ENCODE measurements around the gene FNBP1L.

Gene FNBP1L

DNA sequence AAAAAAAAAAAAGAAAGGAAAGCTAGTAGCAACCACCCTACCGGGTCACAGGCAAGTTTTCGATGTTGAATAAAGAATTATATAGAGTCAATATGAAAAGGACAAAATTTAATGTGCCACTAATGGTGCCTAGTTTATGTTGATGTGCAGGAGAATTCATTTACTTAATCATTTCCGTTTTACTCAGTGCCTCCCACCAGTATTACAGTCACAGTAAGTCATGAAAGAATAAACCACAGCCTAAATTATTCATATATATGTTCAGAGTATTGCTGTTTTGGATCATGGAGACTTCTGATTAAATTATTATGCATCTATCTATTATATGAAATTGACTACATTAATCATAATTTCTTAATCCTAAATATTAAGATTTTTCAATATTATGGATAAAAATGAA is 35.3 kb downstream of the FNBP1L start:
- no peak overlapping the region for H3K4me3 ChIP-seq (ENCODE audit: low read depth, low read length)
- no peak for DNase-seq (ENCODE audit: low read depth)
- no peak for TF ChIP-seq CTCF (IDR thresholded peaks at IDR 0.05; ENCODE audit: insufficient read depth, low read depth, low read length, missing control alignments)

DNA sequence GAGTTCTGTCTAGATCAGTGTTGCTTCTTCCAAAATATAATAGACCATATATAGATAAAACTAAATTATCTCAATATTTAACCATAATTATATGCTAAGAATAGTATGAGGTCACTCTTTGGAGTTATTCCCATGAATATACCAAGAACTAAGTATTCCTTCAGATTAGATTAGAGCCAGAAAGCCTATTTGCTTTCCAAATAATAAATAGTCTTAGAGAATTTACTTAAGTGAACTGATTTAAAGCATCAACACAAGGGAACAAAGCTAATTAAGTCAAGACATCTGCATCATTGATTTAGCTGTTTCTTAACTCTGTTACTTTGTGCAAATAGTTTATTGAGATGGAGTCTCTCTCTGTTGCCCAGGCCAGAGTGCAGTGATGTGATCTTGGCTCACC is 35.7 kb downstream of the FNBP1L start:
- TF ChIP-seq CTCF (IDR thresholded peaks at IDR 0.05; ENCODE audit: insufficient read depth, low read depth, low read length, missing control alignments): no peak
- no peak for DNase-seq (ENCODE audit: low read depth)
- no peak overlapping the region for H3K4me3 ChIP-seq (ENCODE audit: low read depth, low read length)

DNA sequence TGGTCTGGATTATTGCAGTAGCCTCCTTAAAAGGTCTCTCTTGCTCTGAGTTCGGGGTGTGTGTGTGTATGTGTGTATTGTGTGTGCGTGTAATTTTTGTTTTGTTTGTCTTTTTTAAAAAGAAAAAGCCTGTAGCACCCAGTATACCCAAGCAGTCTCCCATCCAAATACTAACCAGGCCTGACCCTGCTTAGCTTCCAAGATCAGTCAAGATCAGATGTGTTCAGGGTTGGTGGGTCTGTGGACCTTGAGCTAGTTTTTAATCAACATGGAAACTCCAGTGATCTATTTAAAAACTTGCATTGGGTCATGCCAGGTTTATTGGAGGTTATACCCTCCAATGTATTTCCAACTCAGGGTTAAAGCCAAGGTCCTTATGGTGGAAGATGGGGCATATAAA is 40.3 kb downstream of the FNBP1L start:
- DNase-seq (ENCODE audit: low read depth): peak; percentile 3
- TF ChIP-seq CTCF (IDR thresholded peaks at IDR 0.05; ENCODE audit: insufficient read depth, low read depth, low read length, missing control alignments): no peak
- no peak overlapping the region for H3K4me3 ChIP-seq (ENCODE audit: low read depth, low read length)

GRCh38 chr1:93489756-93490155 is 41.8 kb downstream of the FNBP1L start:
- DNase-seq (ENCODE audit: low read depth): no peak
- no peak overlapping the region for H3K4me3 ChIP-seq (ENCODE audit: low read depth, low read length)
- no peak for TF ChIP-seq CTCF (IDR thresholded peaks at IDR 0.05; ENCODE audit: insufficient read depth, low read depth, low read length, missing control alignments)

- TF ChIP-seq CTCF (IDR thresholded peaks at IDR 0.05; ENCODE audit: insufficient read depth, low read depth, low read length, missing control alignments): no peak
- DNase-seq (ENCODE audit: low read depth): no peak
- no peak overlapping the region for H3K4me3 ChIP-seq (ENCODE audit: low read depth, low read length)
Observed at GRCh38 chr1:93490357-93490756, 42.4 kb downstream of the FNBP1L start.

DNA sequence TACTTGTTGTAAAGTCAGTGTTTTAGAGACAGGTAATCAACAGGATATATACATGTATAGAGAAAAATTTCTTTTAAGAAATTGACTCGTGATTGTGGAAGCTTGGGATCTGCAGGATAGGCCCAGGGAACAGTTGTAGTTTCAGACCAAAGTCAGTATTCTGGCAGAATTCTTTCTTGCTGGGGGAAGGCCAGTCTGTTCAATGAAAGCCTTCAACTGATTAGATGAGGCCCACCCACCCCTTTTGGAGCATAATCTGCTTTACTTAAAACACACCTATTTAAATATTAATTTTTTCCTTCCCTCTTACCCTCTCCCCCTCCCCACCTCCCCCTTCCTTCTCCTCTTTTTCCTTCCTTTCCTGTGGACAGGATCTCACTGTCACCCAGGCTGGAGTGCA is 48.0 kb downstream of the FNBP1L start:
- no peak for DNase-seq (ENCODE audit: low read depth)
- TF ChIP-seq CTCF (IDR thresholded peaks at IDR 0.05; ENCODE audit: insufficient read depth, low read depth, low read length, missing control alignments): no peak
- H3K4me3 ChIP-seq (ENCODE audit: low read depth, low read length): no peak overlapping the region

- DNase-seq (ENCODE audit: low read depth): no peak
- H3K4me3 ChIP-seq (ENCODE audit: low read depth, low read length): no peak overlapping the region
- TF ChIP-seq CTCF (IDR thresholded peaks at IDR 0.05; ENCODE audit: insufficient read depth, low read depth, low read length, missing control alignments): no peak
Observed at GRCh38 chr1:93496520-93496919, 48.6 kb downstream of the FNBP1L start.
